Stimulated activated naive CD8-positive, alpha-beta T cell treated with anti-CD3 and anti-CD28 coated beads, Interleukin-15, Interleukin-2, amounts not matched to agents 100 U/mL and 50 U/mL, for 24 hours (primary cell): ENCODE results near the gene MAPKBP1.

ENCODE experiments used
- ATAC-seq: fragments of 150-1000 bp; cut with Tn5 transposase; one replicate; pipeline ENCODE4 v1.10.0; 2021
- DNase-seq: peaks from one replicate; pipeline ENCODE4 v3.0.0; 2021

Gene MAPKBP1

DNA sequence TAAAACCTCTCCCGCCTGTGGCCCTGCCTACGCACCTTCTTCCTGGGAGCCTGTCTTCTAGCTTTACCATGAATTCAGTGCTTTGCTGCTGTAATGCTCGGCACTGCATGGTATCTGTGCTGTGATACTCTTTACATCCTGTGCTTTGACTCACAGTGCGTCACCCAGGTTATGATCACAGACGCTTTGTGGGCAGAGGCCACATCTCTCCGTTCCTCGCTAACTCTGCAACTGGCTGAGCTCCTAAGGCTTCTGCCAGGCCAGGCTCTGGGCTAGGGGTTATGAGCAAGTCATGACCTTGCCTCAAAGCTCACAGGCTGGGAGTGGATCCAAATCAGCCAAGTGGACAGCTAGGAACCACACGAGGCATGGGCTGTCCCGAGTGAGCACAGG, 96.4 kb downstream of the MAPKBP1 start:
- ATAC-seq, result peak; percentile 87

DNA sequence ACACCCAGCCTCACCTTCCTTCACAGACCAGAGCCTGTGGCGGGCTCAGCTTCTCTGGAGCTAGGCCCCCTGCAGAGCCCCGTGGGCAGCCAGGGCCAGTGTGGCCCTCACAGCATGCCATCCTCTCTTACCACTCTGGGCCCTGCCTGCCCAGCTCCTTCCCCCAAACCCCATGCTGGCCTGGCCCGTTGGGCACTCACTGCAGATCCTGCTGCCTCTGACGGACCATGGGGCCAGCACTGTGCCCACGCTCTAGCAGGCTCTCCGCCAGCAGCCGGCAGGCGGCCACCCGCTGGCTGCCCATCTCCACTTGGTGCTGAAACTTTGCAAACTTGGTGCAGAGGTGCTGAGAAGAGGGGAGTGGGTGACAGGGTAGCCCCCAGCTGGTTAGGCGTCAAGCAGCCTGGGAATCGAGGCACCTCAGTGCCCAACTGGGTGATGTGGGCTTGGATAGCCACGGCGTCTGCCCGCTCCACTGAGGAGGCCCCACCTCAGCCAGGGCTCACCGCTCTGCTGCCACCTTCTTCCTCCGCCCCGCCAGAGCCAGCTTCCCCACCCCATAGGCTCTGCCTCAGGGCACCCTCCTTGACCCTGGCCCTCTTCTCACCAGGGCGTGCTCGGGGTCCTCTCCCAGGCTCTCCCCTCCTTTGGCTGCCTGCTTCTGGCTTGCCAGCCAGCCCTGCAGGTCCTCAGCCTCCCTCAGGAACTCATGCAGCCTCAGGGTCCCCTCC, 97.1 kb downstream of the MAPKBP1 start:
- ATAC-seq (no peak), DNase-seq (no peak)

More for the DNA sequence above, 96.4 kb downstream of the MAPKBP1 start:
- DNase-seq, result peak; percentile 35

DNA sequence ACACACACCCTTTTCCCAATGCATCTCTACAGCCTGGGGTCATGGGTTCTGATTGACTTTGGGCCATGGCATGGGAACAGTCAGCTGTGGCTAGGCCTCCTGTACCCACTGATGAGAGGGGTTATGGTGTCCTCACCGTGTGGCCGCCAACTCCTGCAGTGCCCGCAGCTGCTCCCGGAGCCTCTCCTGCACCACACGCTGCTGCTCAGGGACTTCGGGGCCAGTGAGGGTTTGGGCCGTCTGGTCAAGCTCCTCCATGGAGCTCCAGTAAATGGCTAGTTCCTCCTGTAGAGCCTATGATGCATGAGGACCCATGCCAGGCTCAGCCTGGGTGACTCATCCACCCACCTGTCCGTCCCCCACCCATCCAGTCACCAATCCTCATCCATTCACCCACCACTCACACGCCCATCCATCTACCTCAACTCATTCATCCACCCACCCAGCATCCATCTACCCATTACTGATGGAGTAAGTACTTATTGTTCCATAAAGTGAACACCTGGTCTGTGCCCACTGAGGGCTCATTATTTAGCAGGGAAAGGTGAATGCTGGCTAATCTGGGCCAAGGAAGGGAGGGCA, 98.0 kb downstream of the MAPKBP1 start:
- no peak for DNase-seq
- ATAC-seq, result no peak

DNA sequence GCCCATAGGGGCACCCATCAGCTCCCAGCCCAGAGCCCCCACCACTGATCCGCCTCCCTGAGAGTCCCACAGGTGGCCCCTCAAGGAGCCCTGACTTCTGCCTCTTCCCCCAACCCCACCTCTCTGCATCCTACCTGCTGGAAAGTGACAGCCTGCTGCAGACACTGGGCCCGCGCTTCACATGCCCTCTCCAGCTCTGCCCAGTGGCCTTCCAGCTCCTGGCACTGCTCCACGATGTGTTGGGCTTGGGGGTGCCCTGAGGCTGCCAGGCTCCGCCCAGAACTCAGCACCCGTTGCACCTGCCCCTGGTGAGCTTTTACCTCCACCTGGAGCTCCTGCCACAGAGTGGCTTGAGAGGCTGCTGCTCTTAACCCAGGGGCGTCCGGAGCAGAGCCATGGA, 99.4 kb downstream of the MAPKBP1 start:
- ATAC-seq, result no peak
- DNase-seq, result no peak

DNA sequence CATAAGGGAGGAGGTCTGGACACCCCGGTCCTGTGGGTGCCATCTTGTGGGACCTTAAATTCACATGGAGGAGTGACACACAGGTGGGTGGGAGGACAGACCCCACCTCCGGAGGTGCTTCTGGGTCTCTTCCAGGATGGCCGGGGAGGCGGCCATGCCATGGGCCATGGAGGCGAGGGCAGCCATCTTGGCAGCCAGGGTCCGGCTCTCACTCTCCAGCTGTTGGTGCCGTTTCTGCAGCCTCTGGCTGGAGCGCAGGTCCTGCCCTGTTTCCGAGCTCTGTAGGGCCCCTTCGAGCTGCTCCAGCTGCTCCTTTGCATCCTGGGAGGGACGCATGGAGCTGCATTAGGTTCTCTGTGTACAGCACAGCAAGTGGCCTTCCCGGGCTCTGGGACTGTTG, 100.5 kb downstream of the MAPKBP1 start:
- DNase-seq (no peak), ATAC-seq (no peak)

DNA sequence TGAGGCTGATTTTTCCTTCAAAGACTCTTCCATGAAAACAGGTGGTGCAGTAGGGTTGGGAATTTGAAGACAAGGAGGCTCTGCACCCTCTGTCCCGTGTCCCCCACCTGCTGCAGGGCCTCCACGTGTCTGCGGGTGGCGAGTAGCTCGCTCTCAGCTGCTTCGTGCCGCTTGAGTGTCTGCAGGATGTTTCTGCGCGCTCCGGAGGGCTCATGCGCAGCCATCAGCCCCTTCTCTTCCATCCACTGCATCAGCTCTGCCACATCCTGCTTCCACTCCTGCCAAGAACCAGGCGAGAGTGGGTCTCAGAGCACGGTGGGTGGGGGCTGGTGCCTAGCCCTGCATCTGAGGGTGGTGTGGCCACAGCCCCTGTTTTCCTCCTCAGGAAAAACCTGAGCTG, 101.7 kb downstream of the MAPKBP1 start:
- DNase-seq (no peak), ATAC-seq (no peak)

DNA sequence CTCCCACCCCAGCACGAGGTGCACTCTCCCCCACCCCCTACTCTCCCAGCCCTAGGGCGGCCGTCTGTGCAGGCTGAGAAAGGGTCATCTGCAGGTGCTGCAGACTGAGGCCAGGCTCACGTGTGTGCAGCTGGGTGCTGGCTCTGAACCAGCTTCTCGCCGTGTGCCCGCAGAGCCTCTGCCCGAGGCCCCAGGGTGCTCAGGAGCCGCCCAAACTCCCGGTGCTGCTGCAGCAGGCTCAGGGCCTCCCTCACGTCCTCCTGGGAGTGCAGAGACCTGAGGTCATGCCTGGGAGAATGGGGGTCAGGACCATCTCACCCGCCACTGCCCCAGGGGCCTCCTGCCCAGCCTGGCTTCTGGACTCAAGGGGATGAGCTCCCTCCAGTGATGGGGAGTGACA, 102.4 kb downstream of the MAPKBP1 start:
- ATAC-seq (no peak), DNase-seq (no peak)
